ENCODE data around the gene GLTPD2.
"Not testable (repeated sequence)": the region's sequence is repeated elsewhere in the genome, so short reads cannot be mapped to it uniquely, and the experiment has no call there.

The GLTPD2 gene

GRCh38 chr17:4808378-4808767 is 19.6 kb downstream of the GLTPD2 start:
- no peak for DNase-seq (ENCODE audit: low read depth)

DNA sequence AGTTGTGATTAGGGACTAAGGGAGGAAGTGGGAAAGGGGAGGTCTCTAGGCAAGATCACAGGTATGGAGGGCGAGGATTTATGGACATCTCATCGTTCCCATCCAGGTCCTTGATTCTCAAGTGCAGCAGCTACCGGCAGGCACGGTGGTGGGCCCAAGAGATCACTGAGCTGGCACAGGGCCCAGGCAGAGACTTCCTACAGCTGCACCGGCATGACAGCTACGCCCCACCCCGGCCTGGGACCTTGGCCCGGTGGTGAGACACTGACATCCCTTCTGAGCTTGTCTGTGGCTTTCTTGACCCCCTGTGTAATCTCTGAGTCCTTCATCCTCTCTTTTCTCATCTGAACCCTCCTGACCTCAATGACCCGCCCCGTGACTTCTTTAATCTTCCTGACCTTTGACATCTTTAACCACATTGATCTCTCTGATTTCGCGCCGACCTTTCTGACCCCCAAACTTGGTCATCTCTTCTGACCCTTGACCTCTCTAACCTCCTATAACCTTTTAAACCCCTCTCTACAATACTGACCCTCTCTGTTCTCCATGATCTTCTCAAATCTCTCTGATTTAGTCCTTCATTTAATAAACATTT is 22.0 kb downstream of the GLTPD2 start:
- no peak for DNase-seq (ENCODE audit: low read depth)

DNA sequence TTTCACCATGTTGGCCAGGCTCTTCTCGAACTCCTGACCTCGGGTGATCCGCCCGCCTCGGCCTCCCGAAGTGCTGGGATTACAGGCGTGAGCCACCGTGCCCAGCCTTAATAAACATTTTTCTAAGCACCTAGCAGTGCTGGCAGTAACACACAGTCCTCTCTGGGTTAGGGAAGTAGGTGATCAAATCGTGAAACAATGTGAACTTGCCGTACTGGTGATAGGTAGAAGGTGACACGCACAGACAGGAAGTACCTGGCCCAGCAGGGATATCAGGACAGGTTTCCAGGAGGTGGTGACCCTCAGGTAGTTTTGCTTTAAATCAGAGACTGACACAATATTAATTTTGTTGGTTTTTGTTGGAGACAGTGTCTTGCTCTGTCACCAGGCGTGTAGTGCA is 22.7 kb downstream of the GLTPD2 start:
- DNase-seq (ENCODE audit: low read depth) = no peak

DNA sequence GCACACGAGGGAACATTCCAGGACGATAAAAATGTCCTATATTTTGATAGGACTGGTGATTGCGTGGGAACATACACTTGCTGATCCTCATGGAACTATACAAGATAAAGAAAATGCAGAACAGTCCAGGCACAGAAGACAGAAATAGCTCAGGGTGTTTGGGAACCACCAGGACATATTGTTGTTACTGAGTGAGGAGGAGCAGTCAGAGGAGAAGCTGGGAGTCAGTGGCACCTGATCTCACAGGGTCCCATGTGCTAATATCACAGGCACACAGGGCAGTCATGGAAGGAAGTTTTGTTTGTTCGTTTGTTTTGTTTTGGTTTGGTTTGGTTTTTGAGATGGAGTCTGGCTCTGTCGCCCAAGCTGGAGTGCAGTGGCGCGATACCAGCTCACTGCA is 23.9 kb downstream of the GLTPD2 start:
- no peak for DNase-seq (ENCODE audit: low read depth)

GRCh38 chr17:4815043-4815675 is 26.4 kb downstream of the GLTPD2 start:
- no peak for DNase-seq (ENCODE audit: low read depth)

GRCh38 chr17:4816826-4817225 is 28.1 kb downstream of the GLTPD2 start:
- no peak for DNase-seq (ENCODE audit: low read depth)

- DNase-seq (ENCODE audit: low read depth) = no peak
Observed at GRCh38 chr17:4818276-4818675, 29.5 kb downstream of the GLTPD2 start.

DNA sequence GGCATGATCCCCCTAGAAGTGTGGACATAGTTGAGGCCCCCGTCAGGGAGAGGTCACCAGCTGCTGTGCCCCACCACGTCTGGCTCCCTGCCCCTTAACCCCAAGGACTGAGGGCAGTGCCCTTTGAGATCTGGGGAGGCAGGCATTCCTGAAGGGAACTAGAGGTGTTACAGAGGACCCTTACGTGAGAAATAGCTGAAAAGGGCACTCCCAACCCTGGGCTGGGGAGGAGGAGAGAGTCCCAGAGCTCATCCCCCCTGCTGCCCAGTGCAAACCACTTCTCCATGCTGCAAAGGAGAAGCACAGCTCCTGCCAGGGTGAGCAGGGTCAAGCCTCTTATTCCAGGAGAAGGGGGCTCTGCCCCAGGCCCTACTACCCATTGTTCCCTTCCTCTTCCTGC is 34.1 kb downstream of the GLTPD2 start:
- DNase-seq (ENCODE audit: low read depth) = no peak

GRCh38 chr17:4823373-4824089 is 34.8 kb downstream of the GLTPD2 start:
- DNase-seq (ENCODE audit: low read depth) = no peak

GRCh38 chr17:4827399-4827798 is 38.6 kb downstream of the GLTPD2 start:
- DNase-seq (ENCODE audit: low read depth) = no peak

GRCh38 chr17:4832829-4833177 is 44.0 kb downstream of the GLTPD2 start:
- DNase-seq (ENCODE audit: low read depth) = not testable (repeated sequence)

DNA sequence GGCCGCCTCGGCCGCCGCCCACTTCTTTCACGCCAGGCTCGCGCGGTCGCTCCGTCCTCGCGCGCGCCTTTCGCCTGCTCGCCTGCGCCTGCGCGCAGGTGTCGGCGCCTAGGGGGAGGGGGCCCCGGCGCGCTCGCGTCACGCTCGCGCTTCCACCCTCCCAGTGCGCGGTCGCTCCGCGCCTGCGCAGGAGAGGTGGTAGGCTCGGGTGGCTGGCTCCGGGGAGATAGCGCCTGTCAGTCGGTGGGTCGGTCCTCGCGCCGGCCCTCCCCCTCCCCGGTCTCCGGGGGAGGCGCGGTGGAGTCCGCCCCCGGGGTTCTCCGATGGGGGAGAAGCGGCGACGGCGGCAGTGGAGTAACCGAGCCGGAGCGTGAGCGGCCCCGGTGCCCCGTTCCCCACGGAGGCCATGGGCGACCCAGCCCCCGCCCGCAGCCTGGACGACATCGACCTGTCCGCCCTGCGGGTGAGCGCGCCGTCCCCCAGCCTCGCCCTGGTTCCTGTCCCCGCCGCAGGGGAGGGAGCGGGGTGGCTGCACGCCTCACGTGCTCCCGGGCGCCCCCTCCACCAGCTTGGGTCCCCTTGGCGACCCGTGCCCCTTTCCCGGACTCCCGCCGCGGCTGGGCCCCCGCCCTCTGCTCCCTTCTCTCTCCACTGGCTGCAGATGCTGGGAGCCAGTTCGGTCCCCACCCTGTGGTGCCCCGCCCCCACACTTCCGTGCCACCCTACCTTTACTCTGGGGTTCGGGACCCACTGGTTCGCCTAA is 44.6 kb downstream of the GLTPD2 start, which contains the start of gene MINK1:
Gene MINK1, plus strand, starts transcription at position 163 of the 763 bp plus-strand sequence. Its CDS starts 244 bp downstream, at position 407.
- peak; percentile 85 for DNase-seq (ENCODE audit: low read depth)

- DNase-seq (ENCODE audit: low read depth) = no peak
Observed at GRCh38 chr17:4833941-4834680, 45.3 kb downstream of the GLTPD2 start.

GRCh38 chr17:4834681-4835020 is 45.9 kb downstream of the GLTPD2 start:
- no peak for DNase-seq (ENCODE audit: low read depth)

GRCh38 chr17:4836221-4836620 is 47.5 kb downstream of the GLTPD2 start:
- no peak for DNase-seq (ENCODE audit: low read depth)

DNA sequence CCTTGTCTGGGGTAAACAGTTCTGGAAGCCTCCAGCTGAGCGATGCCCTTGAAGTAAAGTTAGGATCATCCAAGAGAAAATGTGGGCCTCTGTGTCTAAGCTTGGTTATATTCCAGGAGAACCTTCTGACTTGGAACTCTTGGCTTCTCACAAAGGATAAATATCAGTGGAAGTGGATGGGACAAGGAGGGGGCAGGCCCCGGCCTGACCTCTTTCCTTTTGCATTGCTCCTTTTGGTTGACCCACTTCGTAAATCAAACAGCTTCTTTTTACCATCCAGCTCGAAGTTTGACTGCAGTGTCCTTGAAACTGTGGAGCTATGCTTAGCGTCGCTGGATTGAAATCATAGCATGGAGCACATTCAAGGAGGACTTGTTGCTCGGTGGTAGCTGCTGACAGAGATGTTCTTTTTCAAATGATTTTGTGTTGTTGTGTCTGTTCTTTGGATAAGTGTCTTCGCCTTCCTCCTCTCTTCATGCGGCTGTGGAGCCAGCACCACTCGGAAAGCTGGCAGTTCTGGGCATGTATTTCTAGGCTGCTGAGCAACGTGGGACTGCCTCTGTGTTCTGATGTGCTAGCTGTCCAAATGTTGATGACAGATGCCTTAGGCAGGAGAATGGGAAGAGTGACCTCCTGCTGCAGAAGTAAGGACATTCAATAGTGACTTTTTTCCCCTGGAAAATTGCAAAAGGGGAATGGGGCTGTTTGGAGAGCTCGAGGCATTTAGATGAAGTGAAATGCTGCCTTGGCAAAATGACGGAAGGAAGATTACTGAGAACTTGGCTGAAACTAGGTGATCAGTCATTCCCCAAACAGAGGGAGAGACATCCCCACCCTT is 48.9 kb downstream of the GLTPD2 start:
- DNase-seq (ENCODE audit: low read depth) = no peak

GRCh38 chr17:4838309-4838785 is 49.6 kb downstream of the GLTPD2 start:
- no peak for DNase-seq (ENCODE audit: low read depth)

DNA sequence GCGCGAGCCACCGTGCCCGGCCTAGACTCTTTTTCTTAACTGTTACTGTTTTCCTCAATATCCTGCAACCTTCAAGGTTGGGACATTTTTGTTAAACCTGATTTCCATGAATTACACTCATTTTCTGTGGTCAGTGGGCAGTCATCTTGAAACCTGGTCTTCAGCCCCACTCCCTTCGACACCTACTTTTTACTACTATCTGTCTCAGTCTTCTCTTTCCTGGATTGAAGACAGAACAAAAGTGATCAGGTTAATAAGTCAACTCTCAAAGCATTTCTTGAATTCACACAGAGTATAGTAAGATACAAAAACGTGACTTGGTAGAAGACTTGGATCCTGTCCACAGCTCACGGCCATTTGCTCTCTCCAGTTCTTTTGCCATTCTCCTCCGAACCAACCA is 50.5 kb downstream of the GLTPD2 start:
- no peak for DNase-seq (ENCODE audit: low read depth)

All from activated T-cell treated with anti-CD3 and anti-CD28 coated beads for 24 hours (primary cell).